GM12874 (cell line): ENCODE results near the gene IRS1.

Experiments
- CTCF ChIP-seq: IDR thresholded peaks from 2 replicates; pipeline ENCODE4 v1.5.1; 2011; ENCODE audit warnings: low read depth, mild to moderate bottlenecking, control low read depth, low read length, moderate library complexity; ENCODE audit not compliant: insufficient read depth

Gene IRS1

GRCh38 chr2:226839161-226839560 lies 39.5 kb upstream of the IRS1 start:
- no peak for TF ChIP-seq CTCF

- no peak for TF ChIP-seq CTCF
Observed at GRCh38 chr2:226838722-226839121, 39.1 kb upstream of the IRS1 start.

GRCh38 chr2:226837787-226838603 lies 38.4 kb upstream of the IRS1 start:
- TF ChIP-seq CTCF = no peak

GRCh38 chr2:226837334-226837733 lies 37.7 kb upstream of the IRS1 start:
- no peak for TF ChIP-seq CTCF

GRCh38 chr2:226836548-226836885 lies 36.9 kb upstream of the IRS1 start:
- no peak for TF ChIP-seq CTCF

GRCh38 chr2:226835796-226836547 lies 36.4 kb upstream of the IRS1 start, which contains the start of gene RHBDD1:
RHBDD1 (plus strand) TSS chr2:226836054; CDS start chr2:226864694, 28,640 bp downstream.
- TF ChIP-seq CTCF = no peak

GRCh38 chr2:226835420-226835795 lies 35.8 kb upstream of the IRS1 start:
- no peak for TF ChIP-seq CTCF
